HCT116 (cell line): ENCODE measurements around the gene HK3.
"Not testable (repeated sequence)": the region's sequence is repeated elsewhere in the genome, so short reads cannot be mapped to it uniquely, and the experiment has no call there.

Experiments
- ELF1 ChIP-seq: IDR thresholded peaks from 2 replicates; pipeline ENCODE4 v1.6.1; 2012; ENCODE audit warnings: low read depth, borderline replicate concordance
- EZH2phosphoT487 ChIP-seq: fragments of 200-600 bp; IDR thresholded peaks from 2 replicates; pipeline ENCODE4 v1.6.1; 2018; ENCODE audit warnings: antibody characterized with exemption, borderline replicate concordance
- POLR2A ChIP-seq: IDR thresholded peaks from 2 replicates; pipeline ENCODE4 v1.7.0; 2011; ENCODE audit warnings: borderline replicate concordance; ENCODE audit not compliant: insufficient read depth, insufficient read length; ENCODE audit errors: extremely low read depth
- SP1 ChIP-seq: IDR thresholded peaks from 2 replicates; pipeline ENCODE4 v1.6.1; 2012; ENCODE audit warnings: low read depth
- YY1 ChIP-seq: IDR thresholded peaks from 2 replicates; pipeline ENCODE4 v1.6.1; 2011; ENCODE audit warnings: low read length, low read depth, moderate library complexity, mild to moderate bottlenecking; ENCODE audit not compliant: insufficient replicate concordance; ENCODE audit errors: extremely low read depth
- TF ChIP-seq, protein P1 (sequence below), 3 experiments: fragments of 200-600 bp in 1 of 3; sonication (generic) in 1 of 3; IDR thresholded peaks in 2 of 3; conservative IDR thresholded peaks in 1 of 3; 2 replicates each; pipeline ENCODE4 v1.5.1; 2012 to 2017; ENCODE audit warnings: low read depth in 2 of 3, low read length in 2 of 3, antibody characterized with exemption in 1 of 3, borderline replicate concordance in 1 of 3, control low read depth in 1 of 3, mild to moderate bottlenecking in 1 of 3, mixed read lengths in 1 of 3, mixed run types in 1 of 3, moderate library complexity in 1 of 3; ENCODE audit not compliant: insufficient read depth in 1 of 3
- TF ChIP-seq, protein P2 (sequence below): IDR thresholded peaks from 2 replicates; pipeline ENCODE4 v1.6.1; 2012

DNA sequence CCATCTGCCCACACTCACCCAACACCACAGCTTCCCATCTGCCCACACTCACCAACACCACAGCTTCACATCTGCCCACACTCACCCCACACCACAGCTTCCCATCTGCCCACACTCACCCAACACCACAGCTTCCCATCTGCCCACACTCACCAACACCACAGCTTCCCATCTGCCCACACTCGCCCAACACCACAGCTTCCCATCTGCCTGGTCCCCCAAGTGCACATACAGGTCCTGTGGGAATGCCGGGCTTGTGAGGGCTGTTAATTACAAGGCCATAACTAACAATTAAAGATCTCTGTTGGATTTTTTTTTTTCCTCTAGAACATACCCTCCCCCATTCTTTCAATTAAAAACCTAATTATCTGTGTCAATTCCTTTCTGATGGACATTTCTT, 26.1 kb downstream of the HK3 start:
- TF ChIP-seq SP1, POLR2A, YY1, EZH2phosphoT487, ELF1: not testable (repeated sequence)
- TF ChIP-seq, protein P1, sequence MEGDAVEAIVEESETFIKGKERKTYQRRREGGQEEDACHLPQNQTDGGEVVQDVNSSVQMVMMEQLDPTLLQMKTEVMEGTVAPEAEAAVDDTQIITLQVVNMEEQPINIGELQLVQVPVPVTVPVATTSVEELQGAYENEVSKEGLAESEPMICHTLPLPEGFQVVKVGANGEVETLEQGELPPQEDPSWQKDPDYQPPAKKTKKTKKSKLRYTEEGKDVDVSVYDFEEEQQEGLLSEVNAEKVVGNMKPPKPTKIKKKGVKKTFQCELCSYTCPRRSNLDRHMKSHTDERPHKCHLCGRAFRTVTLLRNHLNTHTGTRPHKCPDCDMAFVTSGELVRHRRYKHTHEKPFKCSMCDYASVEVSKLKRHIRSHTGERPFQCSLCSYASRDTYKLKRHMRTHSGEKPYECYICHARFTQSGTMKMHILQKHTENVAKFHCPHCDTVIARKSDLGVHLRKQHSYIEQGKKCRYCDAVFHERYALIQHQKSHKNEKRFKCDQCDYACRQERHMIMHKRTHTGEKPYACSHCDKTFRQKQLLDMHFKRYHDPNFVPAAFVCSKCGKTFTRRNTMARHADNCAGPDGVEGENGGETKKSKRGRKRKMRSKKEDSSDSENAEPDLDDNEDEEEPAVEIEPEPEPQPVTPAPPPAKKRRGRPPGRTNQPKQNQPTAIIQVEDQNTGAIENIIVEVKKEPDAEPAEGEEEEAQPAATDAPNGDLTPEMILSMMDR (IDR thresholded peaks at IDR 0.05 in 2 of 3, conservative IDR thresholded peaks at IDR 0.05 in 1 of 3; ENCODE audit: borderline replicate concordance in 1 of 3, insufficient read depth in 1 of 3, low read depth in 2 of 3, low read length in 2 of 3) = not testable (repeated sequence)
- TF ChIP-seq, protein P2, sequence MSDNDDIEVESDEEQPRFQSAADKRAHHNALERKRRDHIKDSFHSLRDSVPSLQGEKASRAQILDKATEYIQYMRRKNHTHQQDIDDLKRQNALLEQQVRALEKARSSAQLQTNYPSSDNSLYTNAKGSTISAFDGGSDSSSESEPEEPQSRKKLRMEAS = not testable (repeated sequence)
